HL-60/S4 treated with phorbol 12-myristate 13-acetate at 8.2 ng/mL for 4 days and 3 days (cell line): Measurements from ENCODE around the gene ZBTB20.

Source experiments
- in situ Hi-C: fragments of 300-500 bp; cut with MboI; formaldehyde crosslinking; loops from 2 replicates; pipeline ENCODE4 v1.15.0; 2022; ENCODE audit warnings: low sequenced_read_pairs

The ZBTB20 gene

DNA sequence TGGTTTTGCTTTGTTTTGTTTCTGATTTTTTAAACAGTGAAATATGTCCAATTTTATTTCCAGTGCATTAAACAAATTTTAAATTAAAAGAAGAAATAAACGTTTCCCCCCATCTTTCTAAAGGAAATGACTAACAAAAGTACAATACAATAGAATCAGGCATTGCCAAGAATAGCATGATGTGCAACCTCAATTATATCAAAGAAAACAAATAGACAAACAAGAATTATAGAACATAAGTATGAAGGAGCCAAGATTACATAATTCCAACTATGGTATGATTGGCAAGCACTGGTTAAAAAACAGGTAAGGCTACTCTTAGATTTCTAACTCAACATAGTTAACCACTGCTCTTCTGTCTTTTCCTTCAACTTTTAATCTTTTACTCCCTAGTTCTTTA, 826.8 kb downstream of the ZBTB20 start:
- in situ Hi-C loops = no loop called here

DNA sequence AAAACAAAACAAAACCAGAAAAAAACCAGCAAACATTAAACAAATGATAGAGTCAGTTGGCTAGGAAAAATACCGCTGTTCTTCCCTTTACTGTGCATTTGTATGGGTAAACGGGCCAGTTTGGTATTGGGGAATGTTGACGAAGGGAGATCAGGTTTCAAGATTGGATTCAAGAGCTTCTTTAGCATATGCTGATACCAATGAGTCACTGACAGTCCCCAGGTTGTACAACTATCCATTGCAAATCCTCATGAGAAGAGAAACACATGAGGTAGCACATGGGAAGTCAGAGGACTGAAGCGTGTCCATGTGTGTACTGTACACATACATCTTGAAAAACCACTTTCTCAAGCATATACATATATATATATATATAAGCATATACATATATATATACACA, 827.6 kb downstream of the ZBTB20 start:
- in situ Hi-C loops = no loop called here

DNA sequence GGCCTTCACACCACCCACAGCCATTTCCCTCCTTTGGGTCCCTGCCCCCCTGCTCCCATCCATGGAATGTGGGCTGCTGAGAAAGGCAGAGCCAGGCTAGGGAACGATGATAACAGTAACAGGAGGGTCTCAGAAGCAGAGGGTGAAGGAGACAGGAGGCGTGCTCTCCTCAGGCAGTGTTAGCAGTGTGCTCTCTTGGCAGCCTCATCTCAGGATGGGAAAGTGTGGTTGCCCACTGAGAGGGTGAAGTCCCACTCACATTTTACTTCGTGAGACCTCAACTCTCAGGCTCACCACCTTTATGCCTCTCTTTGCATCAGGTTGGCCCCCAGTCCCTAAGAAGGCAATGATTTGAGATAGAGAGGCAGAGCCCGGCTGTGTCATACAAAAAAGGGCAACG, 828.8 kb downstream of the ZBTB20 start:
- in situ Hi-C loops = no loop called here

DNA sequence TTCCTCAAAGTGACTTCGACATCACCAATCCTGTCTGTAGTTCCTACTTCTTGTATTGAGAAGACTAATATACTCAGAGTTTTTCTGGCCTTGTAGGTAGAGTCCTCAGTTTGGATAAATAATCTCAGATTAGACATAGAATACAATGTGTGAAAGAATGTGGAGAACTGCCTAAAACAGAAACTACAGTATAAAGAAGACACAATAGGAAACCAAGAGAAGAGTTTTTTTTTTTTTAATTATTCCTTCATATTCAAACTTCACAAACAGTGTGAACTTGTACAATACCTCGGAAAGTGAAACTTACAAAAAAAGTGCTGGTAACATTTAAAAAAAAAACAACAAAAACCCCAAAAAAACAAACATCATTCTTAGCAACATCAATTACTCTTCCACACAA, 832.8 kb downstream of the ZBTB20 start:
- in situ Hi-C loops = no loop called here

DNA sequence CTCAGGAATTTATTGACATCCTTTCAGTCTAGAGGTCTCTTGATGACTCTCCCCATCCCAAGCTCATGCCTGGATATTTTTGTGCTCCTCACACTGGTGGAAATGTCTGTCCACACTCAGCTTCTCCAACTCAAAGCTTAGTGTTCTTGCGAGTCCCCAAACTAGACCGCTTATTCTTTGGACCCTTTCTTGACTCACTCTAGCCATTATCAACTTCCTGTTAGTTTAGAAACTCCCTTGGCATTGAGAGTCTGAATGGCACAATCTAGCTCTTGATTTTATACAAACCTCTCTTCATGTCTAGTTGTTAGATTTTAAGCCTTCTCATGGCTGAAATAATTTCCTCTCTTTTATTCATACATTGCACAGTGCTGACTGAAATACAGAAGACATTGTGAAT, 833.7 kb downstream of the ZBTB20 start:
- in situ Hi-C loops = no loop called here

DNA sequence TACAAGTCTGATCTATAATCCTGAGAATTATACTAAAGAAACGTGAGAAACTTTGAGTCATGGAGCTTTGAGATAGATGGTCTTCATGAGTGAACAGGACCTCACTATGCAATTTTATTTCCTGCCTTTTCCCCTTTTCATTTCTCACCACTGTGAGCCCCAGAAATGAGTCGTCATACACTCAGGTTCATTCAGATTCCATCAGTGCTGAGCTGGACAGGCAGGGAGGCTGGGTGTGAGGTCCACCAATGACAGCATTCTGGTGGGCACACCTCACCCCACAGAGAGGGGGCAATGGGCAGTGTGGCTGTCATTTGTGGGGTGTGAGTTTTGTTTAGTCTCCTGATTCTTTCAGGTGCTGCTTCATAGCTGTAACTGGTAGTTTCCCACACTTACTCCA, 836.4 kb downstream of the ZBTB20 start:
- in situ Hi-C loops = no loop called here

DNA sequence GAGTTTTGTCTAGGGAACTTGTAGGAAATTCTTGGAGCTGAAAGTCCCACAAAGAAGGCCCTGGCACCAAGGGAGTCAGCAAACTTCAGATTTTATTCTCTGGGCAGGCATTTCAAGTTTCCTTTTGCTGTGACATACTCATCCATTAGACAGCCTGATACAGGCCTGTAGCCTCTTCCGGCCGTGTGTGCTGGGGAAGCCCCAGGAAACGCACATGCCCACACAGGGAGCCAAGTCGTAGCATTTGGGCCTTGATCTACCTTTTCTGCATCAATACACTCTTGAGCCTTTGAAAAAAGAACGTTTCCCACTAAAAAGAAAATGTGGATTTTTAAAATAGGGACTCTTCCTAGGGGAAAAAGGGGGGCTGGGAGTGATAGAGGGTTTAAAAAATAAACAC, 838.3 kb downstream of the ZBTB20 start:
- in situ Hi-C loops = no loop called here

DNA sequence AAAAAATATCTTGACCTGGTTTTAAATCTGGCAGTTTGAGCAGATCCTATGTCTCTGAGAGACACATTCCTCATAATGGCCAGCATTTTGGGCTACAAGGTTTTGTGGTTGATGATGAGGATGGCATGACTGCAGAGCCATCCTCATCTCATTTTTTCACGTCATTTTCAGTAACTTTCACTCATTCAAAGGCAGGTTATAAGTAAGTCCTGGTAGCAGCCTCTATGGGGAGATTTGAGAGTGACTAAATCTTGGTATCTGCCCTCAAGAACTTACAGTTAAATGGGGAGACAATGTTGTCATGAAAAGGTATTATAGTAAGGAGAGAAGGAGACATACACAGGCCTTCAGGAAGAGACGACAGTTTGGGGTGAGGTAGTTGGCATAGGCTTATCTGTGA, 838.7 kb downstream of the ZBTB20 start:
- in situ Hi-C loops = no loop called here

DNA sequence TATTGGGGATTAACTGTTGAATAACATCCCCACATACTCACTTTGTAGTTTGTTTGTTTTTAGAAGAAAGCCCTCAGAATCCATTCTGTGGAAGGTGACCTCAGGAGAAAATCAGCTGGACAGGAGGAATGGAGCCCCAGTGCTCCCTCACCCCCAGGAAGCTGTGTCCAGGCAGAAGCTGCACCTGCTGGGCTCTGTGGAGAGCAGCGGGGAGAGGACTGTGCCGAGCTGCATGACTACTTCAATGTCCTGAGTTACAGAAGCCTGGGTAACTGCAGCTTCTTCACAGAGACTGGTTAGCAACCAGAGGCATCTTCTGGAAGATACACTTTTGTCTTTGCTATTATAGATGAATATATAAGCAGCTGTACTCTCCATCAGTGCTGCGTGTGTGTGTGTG, 839.3 kb downstream of the ZBTB20 start:
- in situ Hi-C loops = no loop called here

DNA sequence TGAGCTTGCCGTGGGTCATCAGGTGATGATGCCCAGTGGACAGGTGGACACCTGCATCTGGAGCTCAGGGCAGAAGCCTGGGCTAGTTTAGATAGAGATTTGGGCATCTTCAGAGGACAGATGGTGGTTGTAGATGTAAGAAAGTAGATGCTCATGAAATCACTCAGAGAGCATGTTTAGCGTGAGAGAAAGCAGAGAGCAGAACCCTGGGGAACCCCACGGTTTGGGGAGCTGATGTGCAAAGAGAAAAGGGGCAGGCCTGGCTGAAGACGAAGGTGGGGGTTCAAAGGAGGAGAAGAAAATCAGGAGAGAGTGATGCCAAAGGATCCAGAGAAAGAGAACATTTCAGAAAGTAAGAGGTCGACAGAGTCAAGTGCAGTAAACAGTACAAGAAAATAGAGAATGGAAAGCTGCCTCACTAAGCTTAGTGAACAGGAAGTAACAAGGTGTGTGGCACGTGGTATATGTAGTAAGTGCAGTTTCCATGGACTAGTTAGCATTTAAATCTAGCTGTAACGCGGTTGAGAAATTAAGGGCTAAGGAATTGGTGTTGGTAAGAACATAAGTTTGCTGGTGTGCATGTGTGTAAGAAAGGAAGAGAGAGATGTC, 839.8 kb downstream of the ZBTB20 start:
- in situ Hi-C loops = no loop called here

DNA sequence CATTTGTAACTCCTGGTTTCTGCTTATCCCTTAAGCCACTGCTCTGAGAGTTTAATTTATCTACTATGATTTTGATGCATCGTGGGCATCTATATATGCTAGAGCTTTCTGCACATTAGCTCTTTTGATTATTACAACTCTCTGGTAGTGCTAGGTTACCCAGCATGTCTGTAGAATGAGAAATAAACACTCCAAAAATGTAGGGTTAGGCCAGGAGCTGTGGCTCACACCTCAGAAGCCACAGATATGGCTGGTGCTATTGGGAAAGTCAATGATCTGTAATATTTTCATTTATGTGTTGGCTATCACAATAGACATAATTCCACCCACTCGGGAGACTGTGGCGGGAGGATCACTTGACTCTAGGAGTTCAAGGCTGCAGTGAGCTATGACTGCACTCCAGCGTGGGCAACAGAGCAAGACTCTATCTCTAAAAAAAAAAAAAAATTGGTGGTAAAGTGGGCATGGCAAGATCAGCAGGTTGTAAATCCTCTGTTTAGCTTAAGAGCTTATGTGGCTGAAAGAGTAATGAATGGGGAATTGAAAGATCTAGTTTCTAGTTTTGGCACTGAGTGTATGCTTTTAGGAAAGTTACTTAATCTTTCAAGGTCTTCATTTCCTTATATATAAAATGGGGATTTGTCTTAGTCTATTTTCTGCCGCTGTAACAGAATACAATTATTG, 847.0 kb downstream of the ZBTB20 start:
- in situ Hi-C loops = no loop called here

DNA sequence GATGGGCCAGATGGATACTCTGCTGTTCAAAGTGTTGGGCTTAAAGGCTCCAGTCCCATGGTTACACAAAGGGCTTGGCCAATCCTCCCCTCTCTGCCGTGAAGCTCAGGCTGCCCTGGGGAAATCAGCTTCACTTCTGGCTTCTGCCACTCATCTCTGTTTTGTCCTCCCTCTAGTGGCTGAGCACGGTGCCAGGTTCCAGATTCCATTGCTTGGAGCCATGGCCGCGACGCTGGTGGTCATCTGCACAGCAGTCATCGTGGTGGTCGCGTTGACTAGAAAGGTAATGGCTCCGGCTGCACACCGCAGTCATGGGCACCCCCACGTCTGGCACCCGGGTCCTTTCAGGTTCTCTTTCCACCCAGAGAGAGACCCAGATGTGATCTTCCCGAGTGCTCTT, 847.7 kb downstream of the ZBTB20 start:
- in situ Hi-C loops = no loop called here

DNA sequence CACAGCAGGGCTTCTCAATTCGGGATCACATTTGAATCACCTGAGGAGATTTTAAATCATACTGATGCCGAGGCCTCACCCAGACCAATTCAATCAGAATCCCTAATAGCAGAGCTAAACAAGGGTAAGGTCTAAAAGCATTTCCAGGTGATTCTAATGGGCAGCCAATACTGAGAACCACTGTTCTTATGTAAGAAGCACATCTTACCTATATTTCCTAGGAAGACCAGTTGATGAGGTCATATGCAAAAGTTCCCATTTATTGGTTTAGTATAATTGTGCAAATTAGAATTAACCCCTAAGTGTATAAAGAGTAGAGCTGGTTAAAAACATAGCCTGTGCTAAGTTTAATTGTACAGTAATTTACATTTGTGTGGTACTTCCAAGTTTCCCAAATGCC, 851.1 kb downstream of the ZBTB20 start:
- in situ Hi-C loops = no loop called here

DNA sequence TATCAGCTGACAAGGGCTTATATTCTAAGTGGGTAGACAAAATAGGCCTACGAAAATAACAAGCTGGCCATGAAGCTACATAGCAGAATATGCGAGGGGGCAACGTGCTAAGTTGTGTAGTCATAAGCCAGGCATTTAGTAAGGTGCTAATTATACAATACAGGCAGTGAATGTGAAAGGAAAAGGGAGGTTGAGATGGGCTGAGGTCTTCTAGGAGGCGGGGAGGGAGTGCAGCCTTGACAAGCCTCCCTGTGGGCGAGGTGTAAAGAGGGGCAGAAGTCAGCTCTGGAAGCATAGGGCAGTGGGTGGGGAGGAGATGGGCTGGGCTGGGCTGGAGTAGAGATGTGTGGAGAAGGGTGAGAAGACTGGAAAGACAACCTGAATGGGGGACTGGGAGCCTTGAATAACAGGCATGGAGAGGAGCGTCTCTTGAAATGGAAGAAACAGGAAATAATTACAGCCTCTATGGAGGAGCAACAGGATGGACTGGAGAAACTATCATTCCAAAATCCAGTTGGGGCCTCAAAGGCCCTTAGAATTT, 852.1 kb downstream of the ZBTB20 start:
- in situ Hi-C loops = no loop called here

DNA sequence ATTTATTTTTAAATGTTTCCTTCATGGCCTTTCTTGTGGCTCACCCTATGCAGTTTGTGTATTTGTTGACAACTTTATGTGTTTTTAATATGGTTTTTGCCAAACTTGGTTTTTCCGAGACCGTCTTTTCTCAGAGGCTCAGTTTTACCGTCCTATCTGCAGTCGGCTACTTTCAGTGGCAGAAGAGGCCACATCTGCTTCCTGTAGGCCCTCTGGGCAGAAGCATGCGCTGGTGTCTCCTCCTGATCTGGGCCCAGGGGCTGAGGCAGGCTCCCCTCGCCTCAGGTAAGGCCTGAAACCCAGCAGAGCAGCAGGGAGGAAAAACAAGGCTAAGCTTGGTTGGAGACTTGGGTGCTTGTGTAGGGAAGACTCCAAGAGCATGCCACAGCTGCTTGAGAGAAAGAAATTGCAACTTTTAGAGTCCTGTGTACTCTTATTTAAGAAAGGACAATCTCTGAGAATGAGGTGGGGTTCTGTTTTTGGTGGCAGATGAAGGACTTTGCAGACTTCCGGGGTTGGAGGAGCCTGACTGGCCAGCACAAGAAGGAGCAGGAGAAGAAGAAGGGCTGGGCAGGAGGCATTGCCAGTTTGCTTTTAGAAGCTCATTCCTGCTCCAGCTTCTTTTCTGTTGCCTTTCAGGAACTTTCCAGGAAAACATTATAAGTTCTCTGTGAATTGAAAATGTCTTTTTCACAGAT, 853.1 kb downstream of the ZBTB20 start, which contains the start of gene TIGIT:
TSS of gene TIGIT (plus strand) at position 191 of the 698 bp plus-strand sequence. CDS start at position 225, 34 bp downstream.
- in situ Hi-C loops = no loop called here

DNA sequence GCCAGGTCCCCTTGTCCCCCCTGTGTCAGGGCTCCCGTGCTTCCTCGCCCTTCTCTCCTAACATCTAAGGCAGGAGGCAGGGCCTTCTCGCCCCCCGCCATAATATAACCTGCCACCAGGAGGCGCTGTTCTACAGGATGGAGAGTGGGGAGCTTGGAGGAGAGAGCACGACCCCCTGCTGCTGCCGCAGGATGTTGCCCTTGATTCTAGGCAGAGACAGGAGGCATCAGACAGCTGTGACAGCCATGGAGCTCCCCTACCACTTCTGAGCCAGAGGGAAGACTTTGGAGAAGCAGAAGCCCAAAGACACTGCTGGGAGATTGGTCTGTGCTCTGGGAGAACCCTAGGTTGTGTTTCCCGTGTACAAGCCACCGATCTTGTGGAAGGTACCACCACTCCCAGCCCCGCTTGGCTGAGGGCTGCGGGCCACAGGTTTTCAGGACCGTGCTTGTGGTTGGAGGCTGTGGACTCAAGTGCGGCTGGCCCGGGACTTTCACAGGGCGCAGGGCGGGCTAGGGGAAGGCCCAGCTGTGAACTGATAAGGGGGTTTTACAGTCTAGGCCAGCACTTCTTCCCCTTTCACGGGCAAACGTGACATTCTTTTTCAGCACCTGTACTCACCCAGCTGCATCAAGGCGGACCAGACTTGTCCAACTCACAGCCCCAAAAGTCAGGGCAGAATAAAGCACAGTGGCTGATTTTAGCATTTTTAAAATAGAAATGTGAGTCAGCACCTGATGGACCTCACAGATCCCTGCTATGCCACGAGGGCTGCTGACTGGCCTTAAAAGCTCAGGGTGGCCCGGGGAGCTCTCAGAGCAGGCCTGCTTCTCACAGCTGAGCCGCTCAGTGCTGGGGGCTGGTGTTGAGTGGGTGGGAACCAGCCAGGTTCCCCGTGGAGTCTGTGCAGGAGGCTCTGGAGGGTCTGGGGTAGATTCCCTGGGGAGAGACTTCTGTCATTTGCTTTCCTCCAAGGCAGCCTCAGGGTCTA, 855.9 kb downstream of the ZBTB20 start:
- in situ Hi-C loops = no loop called here

DNA sequence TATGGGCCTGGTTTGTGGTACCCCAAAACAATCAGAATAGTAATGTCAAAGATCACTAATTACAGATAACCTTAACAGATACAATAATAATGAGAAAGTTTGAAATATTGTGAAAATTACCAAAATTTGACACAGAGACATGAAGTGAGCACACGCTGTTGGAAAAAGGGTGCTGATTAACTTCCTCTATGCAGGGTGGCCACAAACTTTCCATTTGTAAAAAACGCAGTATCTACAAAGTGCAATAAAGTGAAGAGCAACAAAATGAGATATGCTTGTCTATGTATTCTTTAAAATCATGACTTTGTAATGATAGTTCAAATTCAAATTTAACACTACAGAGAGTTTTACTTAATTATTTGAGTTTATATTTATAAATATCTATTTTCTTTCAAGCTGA, 860.8 kb downstream of the ZBTB20 start:
- in situ Hi-C loops = no loop called here

DNA sequence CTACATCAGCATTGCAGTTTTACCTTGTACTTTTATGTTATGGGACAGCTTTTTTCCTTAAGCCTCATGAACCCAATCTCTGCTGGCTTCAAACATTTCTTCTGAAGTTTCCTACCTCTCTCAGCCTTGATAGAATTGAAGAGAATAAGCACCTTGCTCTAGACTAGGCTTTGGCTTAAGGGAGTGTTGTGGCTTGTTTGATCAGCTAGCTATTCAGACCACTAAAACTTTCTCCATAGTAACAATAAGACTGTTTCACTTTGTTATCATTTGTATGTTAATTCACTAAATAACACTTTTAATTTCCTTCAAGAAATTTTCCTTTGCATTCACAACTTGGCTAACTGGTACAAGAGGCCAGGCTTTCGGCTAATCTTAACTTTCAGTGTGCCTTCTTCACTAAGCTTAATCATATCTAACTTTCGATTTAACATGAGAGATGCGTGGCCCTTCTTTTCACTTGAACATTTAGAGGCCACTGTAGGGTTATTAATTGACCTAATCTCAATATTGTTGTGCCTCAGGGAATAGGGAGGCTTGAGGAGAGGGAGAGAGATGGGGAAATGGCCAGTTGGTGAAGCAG, 861.3 kb downstream of the ZBTB20 start:
- in situ Hi-C loops = no loop called here

DNA sequence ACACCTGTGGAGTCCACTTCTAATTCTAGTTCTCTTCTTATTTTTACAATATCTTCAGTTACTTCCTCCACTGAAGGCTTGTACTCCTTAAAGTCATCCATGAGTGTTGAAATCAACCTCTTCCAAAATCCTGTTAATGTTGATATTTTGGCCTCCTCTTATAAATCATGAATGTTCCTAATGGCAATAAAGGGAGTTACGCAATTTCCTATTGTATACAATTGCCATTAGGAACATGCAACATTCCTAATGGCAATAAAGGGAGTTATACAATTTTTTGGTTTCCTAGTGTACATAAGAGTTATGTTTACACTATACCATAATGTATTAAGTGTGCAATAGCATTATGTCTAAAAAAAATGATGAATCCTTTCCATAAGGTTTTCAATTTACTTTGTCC, 862.4 kb downstream of the ZBTB20 start:
- in situ Hi-C loops = no loop called here
